Urinary bladder (tissue), 4 donors: ENCODE data around the gene VSIG4. TPM values are rescaled to one million over a fixed set of nuclear protein-coding genes. Genes with fewer than 3 reads are reported as not detected.

Source experiments
- DNase-seq: peaks from one replicate; pipeline ENCODE4 v3.0.0-alpha.2; 2015; ENCODE audit errors: extremely low spot score
- H3K27ac ChIP-seq: one replicate; pipeline ENCODE4 v1.5.1; 2013; ENCODE audit warnings: low read depth, mild to moderate bottlenecking, moderate library complexity
- H3K36me3 ChIP-seq: one replicate; pipeline ENCODE4 v1.6.1; 2013; ENCODE audit warnings: mild to moderate bottlenecking, moderate library complexity; ENCODE audit not compliant: insufficient read depth
- H3K4me1 ChIP-seq: one replicate; pipeline ENCODE4 v1.6.1; 2013; ENCODE audit warnings: mild to moderate bottlenecking, moderate library complexity; ENCODE audit not compliant: insufficient read depth
- H3K4me3 ChIP-seq: one replicate; pipeline ENCODE4 v1.5.1; 2013; ENCODE audit warnings: low read depth, low read length
- WGBS: extraction: QIAGEN DNeasy Blood & Tissue Kit; methylation state at CpG from one replicate; pipeline ENCODE4 v1.1.7; 2013; 5-methylcytosine and 5-hydroxymethylcytosine counted together
- polyA plus RNA-seq: library from polyadenylated mRNA; stranded (reverse); fragments of 200-250 nt; gene quantifications from one replicate; pipeline ENCODE4 v1.2.3, GENCODE V29; 2013
- total RNA-seq: library from RNA; depleted of rRNA; stranded (reverse); fragments of >200 nt; gene quantifications from one replicate; pipeline ENCODE4 v1.2.3, GENCODE V29; 2014
- donor health status: healthy with polysubstance abuse.
- donor health status: healthy.

Gene VSIG4
- total and polyA plus RNA-seq, 2 donors = 22.4 to 110 TPM

- WGBS = 85% methylated on average over 3 of the region's 3 CpGs
Measured at GRCh38 chrX:66009231-66009845, 30.5 kb downstream of the VSIG4 start.

GRCh38 chrX:66008328-66008970 lies 31.4 kb downstream of the VSIG4 start:
- WGBS = 85% methylated on average over 3 of the region's 3 CpGs
- H3K4me3 ChIP-seq = no peak overlapping the region
- DNase-seq = no peak
- no peaks in the 10 kb centered on the region for H3K36me3 ChIP-seq
- no peak overlapping the region for H3K27ac ChIP-seq
- H3K4me1 ChIP-seq = no peaks in the 10 kb centered on the region

More at GRCh38 chrX:66009231-66009845, 30.5 kb downstream of the VSIG4 start:
- Histone ChIP-seq H3K4me3 (no peak overlapping the region), H3K27ac (no peak overlapping the region), H3K36me3 (no peaks in the 10 kb centered on the region), H3K4me1 (no peaks in the 10 kb centered on the region)
- DNase-seq = no peak

GRCh38 chrX:66007851-66008250 lies 32.0 kb downstream of the VSIG4 start:
- no peak overlapping the region for H3K27ac ChIP-seq
- no peak overlapping the region for H3K4me3 ChIP-seq
- no peaks in the 10 kb centered on the region for H3K4me1 ChIP-seq
- no peaks in the 10 kb centered on the region for H3K36me3 ChIP-seq
- no peak for DNase-seq

- WGBS = 76% methylated on average over 4 of the region's 4 CpGs
- Histone ChIP-seq H3K4me1 (no peaks in the 10 kb centered on the region), H3K4me3 (no peak overlapping the region), H3K36me3 (no peaks in the 10 kb centered on the region), H3K27ac (no peak overlapping the region)
- DNase-seq = no peak
Measured at GRCh38 chrX:66005830-66006449, 33.9 kb downstream of the VSIG4 start.

DNA sequence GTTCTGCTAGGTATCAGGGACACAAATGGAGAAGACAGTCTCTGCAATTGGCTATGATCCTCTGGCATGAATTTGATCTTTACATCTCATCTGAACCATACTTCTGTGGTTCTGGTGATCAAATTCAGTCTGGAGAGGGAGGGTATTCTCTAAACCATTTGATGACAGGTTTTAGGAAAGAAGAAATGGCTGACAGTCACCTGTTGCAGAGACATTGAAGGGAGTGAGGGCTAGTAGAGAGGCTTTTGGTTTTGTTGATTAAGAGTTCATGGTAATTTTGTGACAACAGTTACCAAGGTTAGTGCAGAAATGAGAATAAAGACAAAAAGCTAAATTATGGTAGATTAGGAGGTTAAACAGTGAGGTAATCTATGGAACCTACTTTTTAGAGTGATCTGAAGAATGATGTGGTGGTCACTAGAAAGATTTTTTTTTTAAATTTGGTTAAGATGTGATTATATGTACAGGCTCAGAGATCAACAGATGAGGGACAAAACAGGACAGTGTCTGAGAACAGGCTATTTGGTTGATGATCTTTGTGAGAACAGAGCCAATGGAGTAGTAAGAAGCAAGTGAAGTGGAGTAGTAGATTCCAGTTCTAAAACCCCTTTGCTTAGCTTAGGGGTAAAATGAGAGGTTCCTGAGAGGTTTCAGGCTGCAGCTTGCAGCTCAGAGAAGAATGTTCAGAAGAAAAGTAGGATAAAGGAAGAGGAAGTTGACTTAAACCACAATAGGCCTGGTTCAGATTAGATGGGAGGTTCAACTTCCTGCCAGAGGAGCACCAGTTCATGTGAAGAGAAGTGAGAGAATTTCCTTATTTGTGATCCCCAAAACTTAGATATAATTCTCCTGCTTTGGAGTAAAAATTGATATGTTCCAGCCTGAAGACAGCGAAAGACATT lies 34.7 kb downstream of the VSIG4 start:
- no peak overlapping the region for H3K27ac ChIP-seq
- H3K36me3 ChIP-seq = no peaks in the 10 kb centered on the region
- no peak for DNase-seq
- 92% methylated on average over 1 of the region's 1 CpG for WGBS
- no peak overlapping the region for H3K4me3 ChIP-seq
- H3K4me1 ChIP-seq = no peaks in the 10 kb centered on the region

- DNase-seq = no peak
- no peak overlapping the region for H3K4me3 ChIP-seq
- H3K4me1 ChIP-seq = no peaks in the 10 kb centered on the region
- no peak overlapping the region for H3K27ac ChIP-seq
- H3K36me3 ChIP-seq = no peaks in the 10 kb centered on the region
- 86% methylated on average over 11 of the region's 11 CpGs for WGBS
Measured at GRCh38 chrX:66002824-66003680, 36.8 kb downstream of the VSIG4 start.

GRCh38 chrX:66001596-66001995 lies 38.3 kb downstream of the VSIG4 start:
- no peak overlapping the region for H3K4me3 ChIP-seq
- no peaks in the 10 kb centered on the region for H3K4me1 ChIP-seq
- no peaks in the 10 kb centered on the region for H3K36me3 ChIP-seq
- DNase-seq = no peak
- no peak overlapping the region for H3K27ac ChIP-seq

DNA sequence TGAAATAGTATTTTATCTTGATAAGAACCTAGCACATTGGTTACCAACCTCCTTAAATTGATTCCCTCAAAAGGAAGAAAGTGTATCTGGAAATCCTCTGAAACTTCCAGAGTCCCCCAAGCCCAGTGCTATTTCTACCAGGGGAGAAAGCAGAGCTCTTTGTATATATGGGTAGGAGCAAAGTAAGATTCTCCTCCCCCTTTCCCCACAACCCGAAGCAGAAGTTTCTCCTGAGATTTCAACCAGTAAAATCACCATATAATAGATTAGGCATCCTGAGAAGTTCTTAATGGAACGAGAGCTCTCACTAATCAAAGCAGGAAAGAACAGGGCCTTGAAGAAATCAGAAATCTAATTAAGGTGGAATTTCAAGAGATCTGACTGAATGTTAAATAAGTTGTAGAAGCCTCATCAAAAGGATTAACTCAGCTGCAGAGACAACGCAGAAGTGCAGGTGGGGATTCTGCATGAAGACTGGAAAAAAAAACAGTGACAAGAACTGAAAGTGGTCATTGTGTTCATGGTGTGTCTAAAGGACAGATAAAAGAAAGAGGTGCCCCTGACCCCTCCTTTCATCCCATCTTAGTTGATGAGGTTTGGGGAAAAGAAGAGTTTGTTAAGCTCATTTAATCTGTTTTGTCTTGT lies 39.1 kb downstream of the VSIG4 start:
- Histone ChIP-seq H3K36me3 (no peaks in the 10 kb centered on the region), H3K4me1 (no peaks in the 10 kb centered on the region), H3K27ac (no peak overlapping the region), H3K4me3 (no peak overlapping the region)
- DNase-seq = no peak
- 50% methylated on average over 3 of the region's 3 CpGs for WGBS

DNA sequence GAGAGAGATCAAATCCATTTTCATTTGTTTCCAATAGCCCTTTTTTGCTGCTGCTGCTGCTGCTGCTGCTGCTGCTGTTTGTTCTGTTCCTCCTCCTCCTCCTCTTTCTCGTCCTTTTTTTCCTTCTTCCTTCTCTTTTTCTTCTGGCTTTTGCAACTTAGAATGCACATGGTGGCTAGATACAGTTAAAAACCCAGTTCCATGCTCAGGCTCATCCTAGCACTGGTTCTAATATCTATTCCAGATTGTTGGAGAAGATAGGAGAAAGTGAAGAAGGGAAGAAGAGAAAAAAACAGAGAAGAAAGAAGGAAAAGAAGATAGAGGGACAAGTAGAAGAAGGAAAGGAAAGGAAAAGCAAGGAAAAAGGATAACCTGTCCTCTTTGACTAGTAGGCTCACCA lies 39.7 kb downstream of the VSIG4 start:
- DNase-seq = no peak
- no peaks in the 10 kb centered on the region for H3K36me3 ChIP-seq
- no peak overlapping the region for H3K27ac ChIP-seq
- H3K4me3 ChIP-seq = no peak overlapping the region
- whole genome bisulfite sequencing = 38% methylated on average over 1 of the region's 1 CpG
- no peaks in the 10 kb centered on the region for H3K4me1 ChIP-seq

GRCh38 chrX:65999563-66000148 lies 40.2 kb downstream of the VSIG4 start:
- H3K4me3 ChIP-seq = no peak overlapping the region
- H3K36me3 ChIP-seq = no peaks in the 10 kb centered on the region
- no peaks in the 10 kb centered on the region for H3K4me1 ChIP-seq
- no peak overlapping the region for H3K27ac ChIP-seq
- 67% methylated on average over 1 of the region's 1 CpG for WGBS
- DNase-seq = no peak

GRCh38 chrX:65999029-65999562 lies 40.8 kb downstream of the VSIG4 start:
- no peak for DNase-seq
- Histone ChIP-seq H3K4me3 (no peak overlapping the region), H3K4me1 (no peaks in the 10 kb centered on the region), H3K36me3 (no peaks in the 10 kb centered on the region), H3K27ac (no peak overlapping the region)
- 94% methylated on average over 3 of the region's 3 CpGs for WGBS

- Histone ChIP-seq H3K4me1 (no peaks in the 10 kb centered on the region), H3K36me3 (no peaks in the 10 kb centered on the region), H3K27ac (no peak overlapping the region), H3K4me3 (no peak overlapping the region)
- no peak for DNase-seq
- 96% methylated on average over 2 of the region's 2 CpGs for WGBS
Measured at GRCh38 chrX:65997978-65998717, 41.7 kb downstream of the VSIG4 start.
